ENCODE measurements around the gene CFAP43.

DNA sequence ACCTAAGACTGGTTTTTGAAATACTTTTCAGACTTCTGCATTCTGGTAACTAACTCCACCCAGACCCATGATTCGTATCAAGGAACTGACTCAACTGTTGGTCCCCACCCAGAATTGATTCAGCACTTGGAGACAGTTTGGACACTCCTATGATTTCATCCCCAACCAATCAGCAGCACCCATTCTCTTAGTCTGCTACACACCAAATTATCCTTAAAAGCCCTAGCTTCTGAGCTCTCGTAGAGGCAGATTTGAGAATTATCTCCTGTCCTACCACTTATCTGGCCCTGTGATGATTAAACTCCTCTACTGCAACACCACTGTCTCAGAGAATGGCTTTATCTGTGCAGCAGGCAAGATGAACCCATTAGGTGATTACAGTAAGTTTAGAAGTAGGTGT is 14.8 kb upstream of the CFAP43 start:
- no peak for TF ChIP-seq POLR2A (IDR thresholded peaks at IDR 0.05)
- TF ChIP-seq, protein P1, sequence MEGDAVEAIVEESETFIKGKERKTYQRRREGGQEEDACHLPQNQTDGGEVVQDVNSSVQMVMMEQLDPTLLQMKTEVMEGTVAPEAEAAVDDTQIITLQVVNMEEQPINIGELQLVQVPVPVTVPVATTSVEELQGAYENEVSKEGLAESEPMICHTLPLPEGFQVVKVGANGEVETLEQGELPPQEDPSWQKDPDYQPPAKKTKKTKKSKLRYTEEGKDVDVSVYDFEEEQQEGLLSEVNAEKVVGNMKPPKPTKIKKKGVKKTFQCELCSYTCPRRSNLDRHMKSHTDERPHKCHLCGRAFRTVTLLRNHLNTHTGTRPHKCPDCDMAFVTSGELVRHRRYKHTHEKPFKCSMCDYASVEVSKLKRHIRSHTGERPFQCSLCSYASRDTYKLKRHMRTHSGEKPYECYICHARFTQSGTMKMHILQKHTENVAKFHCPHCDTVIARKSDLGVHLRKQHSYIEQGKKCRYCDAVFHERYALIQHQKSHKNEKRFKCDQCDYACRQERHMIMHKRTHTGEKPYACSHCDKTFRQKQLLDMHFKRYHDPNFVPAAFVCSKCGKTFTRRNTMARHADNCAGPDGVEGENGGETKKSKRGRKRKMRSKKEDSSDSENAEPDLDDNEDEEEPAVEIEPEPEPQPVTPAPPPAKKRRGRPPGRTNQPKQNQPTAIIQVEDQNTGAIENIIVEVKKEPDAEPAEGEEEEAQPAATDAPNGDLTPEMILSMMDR (IDR thresholded peaks at IDR 0.05 in 4 of 5, conservative IDR thresholded peaks at IDR 0.05 in 1 of 5), result no peak

Measured in gastrocnemius medialis (tissue), 4 donors.